ENCODE results near the gene ZNF500. TPM values are rescaled to one million over a fixed set of nuclear protein-coding genes. Genes with fewer than 3 reads are reported as not detected.

Gene ZNF500
- polyA plus RNA-seq, 1 of the 3 experiments (the other 2 are of a cell fraction) = 6.3 TPM

DNA sequence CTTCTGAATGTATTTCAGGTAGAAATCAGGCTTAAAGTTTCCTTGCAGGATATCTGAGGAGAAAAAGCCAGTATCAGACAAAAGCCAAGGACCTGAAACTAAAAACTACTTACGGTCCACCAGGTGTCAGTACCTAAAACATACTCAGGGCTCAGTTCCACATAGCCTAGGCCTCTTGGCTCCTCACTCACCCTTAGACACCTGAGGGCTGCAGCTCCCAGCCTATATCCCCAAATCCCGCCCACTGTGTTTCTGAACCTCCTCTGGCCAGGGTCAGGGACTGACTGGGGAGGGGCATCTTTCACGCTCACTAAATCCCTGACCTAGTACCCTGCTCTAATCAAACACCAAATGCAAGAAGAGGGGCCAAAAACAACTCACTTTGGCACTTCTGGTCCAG lies 44.3 kb upstream of the ZNF500 start:
- ChIA-PET POLR2A (no interaction called here), CTCF (interaction anchor here (2.4 kb wide), 1 partner anchor 15 kb away, joined by 6 read pairs; no protein-coding TSS in a partner anchor)
- TF ChIP-seq TCF12 (IDR thresholded peaks at IDR 0.05) (no peak), TAF1 (IDR thresholded peaks at IDR 0.05; ENCODE audit: borderline replicate concordance, low read depth, low read length) (no peak), JUND (IDR thresholded peaks at IDR 0.05) (no peak), SIN3A (IDR thresholded peaks at IDR 0.05; ENCODE audit: borderline replicate concordance, low read depth, low read length) (no peak), GATA2 (CRISPR knock-in tag; IDR thresholded peaks at IDR 0.05) (no peak), NRF1 (IDR thresholded peaks at IDR 0.05; ENCODE audit: low read depth, low read length) (no peak), TEAD4 (IDR thresholded peaks at IDR 0.05; ENCODE audit: borderline replicate concordance, insufficient read depth) (no peak), POLR2AphosphoS5 (IDR thresholded peaks at IDR 0.05; ENCODE audit: low read depth, low read length) (no peak), RFX5 (IDR thresholded peaks at IDR 0.05; ENCODE audit: low read length) (no peak), MAX (IDR thresholded peaks at IDR 0.05; ENCODE audit: low read depth) (no peak), GABPA (IDR thresholded peaks at IDR 0.05; ENCODE audit: low read depth) (no peak)
- TF ChIP-seq, protein P1, sequence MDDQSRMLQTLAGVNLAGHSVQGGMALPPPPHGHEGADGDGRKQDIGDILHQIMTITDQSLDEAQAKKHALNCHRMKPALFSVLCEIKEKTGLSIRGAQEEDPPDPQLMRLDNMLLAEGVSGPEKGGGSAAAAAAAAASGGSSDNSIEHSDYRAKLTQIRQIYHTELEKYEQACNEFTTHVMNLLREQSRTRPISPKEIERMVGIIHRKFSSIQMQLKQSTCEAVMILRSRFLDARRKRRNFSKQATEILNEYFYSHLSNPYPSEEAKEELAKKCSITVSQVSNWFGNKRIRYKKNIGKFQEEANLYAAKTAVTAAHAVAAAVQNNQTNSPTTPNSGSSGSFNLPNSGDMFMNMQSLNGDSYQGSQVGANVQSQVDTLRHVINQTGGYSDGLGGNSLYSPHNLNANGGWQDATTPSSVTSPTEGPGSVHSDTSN (IDR thresholded peaks at IDR 0.05) = no peak
- Histone ChIP-seq H3K36me3 (replicated peaks in 1 of 2; ENCODE audit: control insufficient read depth in 1 of 2, insufficient read depth in 2 of 2, low read length in 1 of 2) (peaks cover 32 to 40% of the 10 kb centered on the region in 2 experiments), H2AFZ (ENCODE audit: low read depth) (no peak overlapping the region), H3K27me3 (ENCODE audit: insufficient read depth) (no peaks in the 10 kb centered on the region), H3F3A (replicated peaks; ENCODE audit: insufficient read depth) (peaks cover 11% of the 10 kb centered on the region), H3K9me3 (no peaks in the 10 kb centered on the region), H3K4me1 (ENCODE audit: control insufficient read depth in 1 of 2, insufficient read depth in 2 of 2, low read depth in 1 of 2, low read length in 1 of 2) (no peaks in the 10 kb centered on the region), H3K4me3 (ENCODE audit: low read depth in 2 of 2, low read length in 1 of 2) (no peak overlapping the region), H3K27ac (ENCODE audit: low read depth in 2 of 2, low read length in 1 of 2) (no peak overlapping the region), H3K9me2 (no peaks in the 10 kb centered on the region), H4K20me1 (ENCODE audit: insufficient read depth) (no peaks in the 10 kb centered on the region), H3K79me2 (ENCODE audit: insufficient read depth) (no peaks in the 10 kb centered on the region), H3K4me2 (no peak overlapping the region), H3K9ac (no peak overlapping the region)
- 100% methylated on average over 3 of the region's 3 CpGs for WGBS (ENCODE audit: low lambda C conversion rate)
- no peak for DNase-seq

- H3K27me3 ChIP-seq (ENCODE audit: insufficient read depth) = no peaks in the 10 kb centered on the region
- ChIA-PET POLR2A (interaction anchor here (0.6 kb wide), 1 partner anchor 75 kb away, joined by 3 read pairs; no protein-coding TSS in a partner anchor), CTCF (no interaction called here)
- no peak overlapping the region for H2AFZ ChIP-seq (ENCODE audit: low read depth)
- TF ChIP-seq, protein P2, sequence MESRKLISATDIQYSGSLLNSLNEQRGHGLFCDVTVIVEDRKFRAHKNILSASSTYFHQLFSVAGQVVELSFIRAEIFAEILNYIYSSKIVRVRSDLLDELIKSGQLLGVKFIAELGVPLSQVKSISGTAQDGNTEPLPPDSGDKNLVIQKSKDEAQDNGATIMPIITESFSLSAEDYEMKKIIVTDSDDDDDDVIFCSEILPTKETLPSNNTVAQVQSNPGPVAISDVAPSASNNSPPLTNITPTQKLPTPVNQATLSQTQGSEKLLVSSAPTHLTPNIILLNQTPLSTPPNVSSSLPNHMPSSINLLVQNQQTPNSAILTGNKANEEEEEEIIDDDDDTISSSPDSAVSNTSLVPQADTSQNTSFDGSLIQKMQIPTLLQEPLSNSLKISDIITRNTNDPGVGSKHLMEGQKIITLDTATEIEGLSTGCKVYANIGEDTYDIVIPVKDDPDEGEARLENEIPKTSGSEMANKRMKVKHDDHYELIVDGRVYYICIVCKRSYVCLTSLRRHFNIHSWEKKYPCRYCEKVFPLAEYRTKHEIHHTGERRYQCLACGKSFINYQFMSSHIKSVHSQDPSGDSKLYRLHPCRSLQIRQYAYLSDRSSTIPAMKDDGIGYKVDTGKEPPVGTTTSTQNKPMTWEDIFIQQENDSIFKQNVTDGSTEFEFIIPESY (IDR thresholded peaks at IDR 0.05; ENCODE audit: borderline replicate concordance, low read depth) = no peak
- no peak for TF ChIP-seq TAF1 (IDR thresholded peaks at IDR 0.05; ENCODE audit: borderline replicate concordance, low read depth, low read length)
- no peak for TF ChIP-seq ELF1 (IDR thresholded peaks at IDR 0.05)
- no peak for TF ChIP-seq RFX5 (IDR thresholded peaks at IDR 0.05; ENCODE audit: low read length)
- no peak for TF ChIP-seq CHD2 (IDR thresholded peaks at IDR 0.05; ENCODE audit: low read length, partially characterized antibody)
- TF ChIP-seq FOSL2 (IDR thresholded peaks at IDR 0.05; ENCODE audit: borderline replicate concordance, low read depth) = no peak
- TF ChIP-seq RAD21 (IDR thresholded peaks at IDR 0.05; ENCODE audit: low read length) = no peak
- no peak for TF ChIP-seq MEF2A (IDR thresholded peaks at IDR 0.05; ENCODE audit: borderline replicate concordance, low read depth)
- TF ChIP-seq TCF12 (IDR thresholded peaks at IDR 0.05) = no peak
- no peak for TF ChIP-seq FOXM1 (IDR thresholded peaks at IDR 0.05; ENCODE audit: low read depth)
- H3K4me1 ChIP-seq (ENCODE audit: control insufficient read depth in 1 of 2, insufficient read depth in 2 of 2, low read depth in 1 of 2, low read length in 1 of 2) = peaks cover 0 to 8% of the 10 kb centered on the region in 2 experiments; a peak in 3 of 4 replicates
- 0 out of 2 replicates have a peak, but pooled peaks cover 5% of the 10 kb centered on the region for H3K79me2 ChIP-seq (ENCODE audit: insufficient read depth)
- WGBS (ENCODE audit: low lambda C conversion rate) = 96% methylated on average over 6 of the region's 6 CpGs
- no peaks in the 10 kb centered on the region for H3K9me2 ChIP-seq
- no peak overlapping the region for H3K27ac ChIP-seq (ENCODE audit: low read depth in 2 of 2, low read length in 1 of 2)
- peaks cover 14 to 25% of the 10 kb centered on the region in 2 experiments for H3K36me3 ChIP-seq (replicated peaks in 1 of 2; ENCODE audit: control insufficient read depth in 1 of 2, insufficient read depth in 2 of 2, low read length in 1 of 2)
- no peaks in the 10 kb centered on the region for H4K20me1 ChIP-seq (ENCODE audit: insufficient read depth)
- DNase-seq = no peak
- no peaks in the 10 kb centered on the region for H3K9me3 ChIP-seq
- H3K4me3 ChIP-seq (ENCODE audit: low read depth in 2 of 2, low read length in 1 of 2) = no peak overlapping the region
- H3K9ac ChIP-seq = no peak overlapping the region
- peaks cover 15% of the 10 kb centered on the region for H3F3A ChIP-seq (replicated peaks; ENCODE audit: insufficient read depth)
- H3K4me2 ChIP-seq = no peak overlapping the region
Measured at GRCh38 chr16:4806280-4806679, 39.3 kb upstream of the ZNF500 start.

Measured in SK-N-SH (cell line).